Measurements from ENCODE around the gene CDON.
"Not testable (repeated sequence)": the region's sequence is repeated elsewhere in the genome, so short reads cannot be mapped to it uniquely, and the experiment has no call there.

CDON gene

DNA sequence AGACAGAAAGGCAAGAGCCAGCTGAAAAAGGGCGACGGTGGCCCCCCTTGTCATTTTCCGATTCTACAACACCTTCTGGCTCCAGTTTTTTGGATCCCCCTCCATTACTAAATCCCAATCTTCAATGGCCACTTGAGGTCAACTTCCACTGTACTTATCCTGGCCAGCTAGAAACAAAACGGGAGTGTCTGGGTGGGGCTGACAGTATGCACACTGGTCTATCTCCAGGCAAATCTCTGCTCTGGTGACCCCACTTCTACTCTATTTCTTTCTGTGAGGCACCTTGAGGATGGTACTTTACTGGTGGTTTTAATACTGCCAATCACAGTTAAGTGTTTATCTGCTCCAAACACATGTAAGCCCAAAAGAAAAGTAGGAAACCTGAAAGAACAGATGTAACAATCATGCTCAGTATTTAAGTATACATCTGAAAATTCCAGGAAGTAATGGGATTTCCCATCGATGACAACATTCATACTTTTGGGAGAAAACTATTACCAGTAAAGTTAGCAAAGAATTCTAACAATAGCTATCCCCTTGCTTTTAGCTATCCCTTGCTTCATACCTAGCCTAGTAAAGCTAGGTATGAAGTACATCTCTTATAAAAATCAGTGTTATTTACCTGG lies 16.0 kb downstream of the CDON start:
- DNase-seq = no peak

DNA sequence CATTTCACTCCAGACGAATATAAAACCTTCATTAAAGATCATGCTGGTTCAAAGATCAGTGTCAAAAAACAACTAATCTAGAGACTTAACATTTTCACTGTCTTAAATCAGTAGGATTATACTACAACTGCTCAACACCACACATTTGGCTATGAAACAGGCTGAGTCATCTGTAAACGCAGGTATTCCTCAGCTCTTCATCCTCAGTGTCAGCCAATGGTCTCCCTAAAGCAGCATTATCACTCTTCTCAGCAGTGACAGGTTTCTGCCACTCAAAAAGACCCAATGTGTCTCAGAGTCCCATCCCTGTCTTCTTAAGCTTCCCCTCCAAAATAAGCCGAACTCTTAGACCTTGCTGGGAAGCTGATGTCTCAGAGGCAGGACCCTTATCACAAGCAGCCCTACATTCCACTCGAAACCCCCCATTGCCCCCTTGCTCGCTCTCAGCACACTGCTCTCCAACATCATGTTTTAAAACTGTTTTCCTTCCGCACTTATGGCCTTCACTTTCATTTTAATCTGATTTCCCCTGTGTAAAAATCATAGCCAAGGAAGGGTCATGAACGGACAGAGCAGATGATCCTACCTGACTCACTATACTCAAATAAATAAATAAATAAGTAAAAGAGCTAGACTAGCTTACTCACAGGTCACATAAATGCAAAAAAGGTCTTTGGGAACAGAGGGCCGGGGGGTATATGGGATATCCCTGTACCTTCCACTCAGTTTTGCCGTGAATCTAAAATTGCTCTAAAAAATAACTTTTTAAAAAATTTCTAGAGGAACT lies 23.0 kb downstream of the CDON start:
- no peak for DNase-seq

DNA sequence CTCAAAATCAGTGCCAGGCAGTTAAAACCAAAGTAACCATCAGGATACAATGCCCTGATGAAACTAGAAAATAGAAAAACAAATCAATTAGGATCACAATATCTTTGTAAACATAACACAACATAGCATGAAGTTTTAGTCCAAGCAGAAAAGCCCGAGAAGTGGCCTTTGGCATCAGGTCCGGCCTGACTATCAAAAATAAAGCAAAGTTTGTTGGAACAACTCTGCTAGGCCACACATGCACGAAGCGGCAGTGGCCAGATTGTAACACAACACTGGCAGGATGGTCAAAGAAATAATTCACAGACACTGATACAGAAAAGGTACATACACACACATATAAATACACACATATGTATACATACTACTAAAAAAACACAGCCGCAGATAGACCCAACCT lies 26.9 kb downstream of the CDON start:
- DNase-seq = no peak

DNA sequence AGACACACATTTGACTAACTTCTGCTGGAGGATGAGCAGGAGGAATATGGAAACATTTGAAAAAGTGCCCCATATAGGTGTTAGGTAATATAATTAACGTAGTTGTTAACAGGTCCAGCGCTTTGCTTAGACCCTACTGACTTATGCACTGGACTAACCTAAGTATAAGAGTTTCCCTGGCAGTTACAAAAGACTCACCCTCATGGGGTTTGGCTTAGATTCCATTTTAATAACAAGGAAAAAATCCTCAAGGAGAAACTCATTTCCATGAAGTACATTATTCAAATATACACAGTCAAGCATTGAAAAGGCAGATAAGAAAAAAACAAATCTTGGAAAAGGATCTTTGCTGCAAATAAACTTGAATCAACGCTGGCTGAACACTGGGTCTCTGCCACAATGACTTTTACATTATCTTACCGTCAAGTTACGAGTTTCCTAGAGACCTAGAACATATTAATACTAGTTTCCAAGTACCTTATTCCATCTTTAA lies 27.7 kb downstream of the CDON start:
- no peak for DNase-seq

DNA sequence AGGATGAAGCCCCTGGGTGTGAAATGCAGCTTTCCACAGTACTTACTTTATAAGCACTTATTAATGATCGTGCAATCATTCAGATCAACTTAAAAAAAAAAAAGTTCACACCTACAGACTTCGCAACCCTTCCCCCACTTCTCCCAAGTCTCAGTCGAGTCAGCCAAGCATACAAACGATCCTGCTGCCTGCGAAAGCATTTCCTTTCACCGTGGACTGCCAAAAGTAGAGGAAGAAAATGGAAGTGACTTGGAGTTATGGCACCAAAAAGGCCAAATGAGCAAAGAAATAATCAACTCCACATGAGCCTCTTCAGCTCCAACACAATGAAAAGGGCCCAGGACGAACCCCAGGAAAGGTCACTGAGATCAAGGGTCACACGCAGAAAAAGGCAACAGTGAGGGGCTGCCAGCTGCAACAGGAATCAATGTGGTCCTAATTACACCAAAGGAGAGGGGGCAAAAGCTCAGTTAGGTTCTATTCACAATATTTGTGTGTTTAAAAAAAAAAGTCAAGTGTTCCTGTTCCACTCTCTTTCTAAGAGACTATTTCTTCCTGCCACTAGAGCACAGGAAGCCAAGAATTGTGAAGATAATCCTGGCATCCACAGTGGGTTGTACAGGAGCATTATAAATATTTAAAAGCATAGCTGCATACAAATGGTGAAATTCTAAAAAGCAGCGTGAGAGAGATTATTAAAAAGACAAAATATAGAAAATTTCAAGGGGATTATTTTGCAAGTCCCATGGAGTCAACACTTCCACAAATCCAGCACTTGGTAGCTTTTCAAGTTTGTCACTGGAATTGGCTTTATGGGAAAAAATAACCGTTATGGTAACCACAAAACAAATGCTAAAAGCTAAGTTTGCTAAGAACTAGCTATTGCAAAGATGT lies 28.4 kb downstream of the CDON start:
- no peak for DNase-seq

DNA sequence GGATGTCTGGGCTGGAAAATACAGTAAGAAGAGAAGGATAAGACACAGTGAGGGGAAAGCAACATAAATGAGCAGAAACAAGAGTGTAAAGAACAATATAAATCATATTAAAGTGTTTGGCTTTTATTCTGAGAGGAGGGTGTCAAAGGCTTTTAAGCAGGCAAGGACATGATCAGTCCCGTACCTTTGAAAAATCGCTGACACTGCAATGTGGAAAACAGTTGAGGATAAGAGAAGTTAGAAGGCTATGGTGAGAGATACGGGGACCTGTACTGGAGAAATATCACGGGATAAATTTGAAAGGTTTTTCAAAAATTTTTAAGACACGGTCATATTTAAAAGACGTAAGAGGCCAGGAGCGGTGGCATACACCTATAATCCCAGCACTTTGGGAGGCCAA lies 30.3 kb downstream of the CDON start:
- no peak for DNase-seq

DNA sequence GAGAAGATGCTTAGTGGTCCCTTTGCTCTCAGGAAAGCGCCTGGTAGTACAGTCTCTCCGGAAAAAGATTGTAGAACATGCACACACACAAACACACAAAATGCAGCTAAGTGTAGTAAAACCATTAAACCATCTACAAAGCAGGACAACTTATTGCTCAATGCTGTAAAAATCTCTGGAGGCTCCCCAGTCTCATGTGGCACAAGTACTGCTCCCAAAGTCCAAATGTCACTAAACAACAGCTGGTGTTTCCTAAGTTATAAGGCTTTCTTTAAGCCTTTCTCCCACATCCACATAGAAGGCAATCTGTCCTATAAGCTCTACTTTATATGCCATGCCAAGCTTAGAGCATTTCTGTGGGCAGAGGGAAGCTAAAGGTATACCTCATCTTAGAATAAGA lies 32.9 kb downstream of the CDON start:
- no peak for DNase-seq

DNA sequence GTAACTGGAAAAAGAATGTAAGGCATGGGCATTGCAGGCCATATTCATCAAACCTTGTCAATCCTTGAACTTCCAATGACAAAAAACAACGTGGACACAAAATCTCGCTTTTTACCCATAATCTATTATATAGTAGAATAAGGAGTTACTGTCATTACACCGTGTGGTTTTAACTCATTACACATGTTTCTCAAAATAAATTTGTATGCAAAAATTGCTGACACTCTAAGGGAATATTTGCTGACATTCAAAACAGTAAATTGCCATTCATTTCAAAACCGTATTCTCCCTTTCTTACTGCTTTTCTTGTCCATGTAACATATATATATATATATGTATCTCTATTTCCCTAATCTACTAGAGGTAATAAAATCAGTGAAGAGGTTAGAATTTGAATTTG lies 33.4 kb downstream of the CDON start:
- no peak for DNase-seq

DNA sequence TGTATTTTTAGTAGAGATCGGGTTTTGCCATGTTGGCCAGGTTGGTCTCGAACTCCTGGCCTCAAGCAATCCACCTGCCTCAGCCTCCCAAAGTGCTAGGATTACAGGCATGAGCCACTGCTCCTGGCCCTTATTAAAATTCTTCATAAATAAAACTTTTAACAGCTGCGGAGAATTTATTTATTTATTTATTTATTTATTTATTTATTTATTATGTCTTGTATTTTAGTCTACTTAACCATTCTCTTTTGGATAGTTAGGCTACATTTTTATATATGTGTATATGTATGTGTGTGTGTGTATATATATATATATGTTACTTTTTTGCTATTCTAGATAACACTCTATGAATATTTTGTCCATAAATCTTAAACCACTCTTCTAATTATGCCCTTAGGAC lies 34.1 kb downstream of the CDON start:
- DNase-seq = not testable (repeated sequence)

DNA sequence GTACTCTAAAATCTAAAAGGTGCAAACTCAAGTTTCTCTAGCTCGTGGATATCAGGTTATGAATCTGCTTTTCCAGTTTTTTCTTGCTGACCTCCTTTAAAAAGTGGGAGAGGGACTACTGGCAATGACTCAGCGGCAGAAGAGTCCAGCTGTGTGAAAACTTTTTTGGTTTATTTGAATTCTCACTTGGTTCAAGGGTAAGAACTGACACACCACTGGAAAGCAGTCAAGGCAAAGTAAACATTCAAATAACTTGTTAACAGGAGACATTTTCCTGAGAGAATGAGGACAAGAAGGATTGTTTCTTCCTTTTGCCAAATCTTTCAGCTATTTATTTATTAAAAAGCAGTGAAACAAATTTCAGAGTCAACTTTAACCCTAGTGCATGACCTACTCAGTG lies 36.1 kb downstream of the CDON start:
- no peak for DNase-seq

DNA sequence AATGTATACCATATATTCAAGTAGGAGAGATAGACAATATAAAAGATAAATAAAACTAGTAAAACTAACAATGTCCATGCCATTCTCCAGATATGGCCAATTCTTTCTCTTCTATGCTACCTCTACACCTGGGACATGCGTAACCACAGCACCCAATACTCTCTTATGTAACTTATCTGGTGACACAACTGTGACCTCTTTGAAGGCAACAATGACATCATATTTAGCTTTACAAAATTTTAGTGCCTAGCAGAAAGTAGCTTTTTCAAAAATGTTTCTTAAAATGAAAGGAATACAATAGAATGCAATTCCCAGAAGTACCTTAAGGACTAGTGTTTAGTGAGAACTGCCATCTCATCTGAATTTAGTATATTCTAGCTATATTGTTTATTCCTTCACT lies 36.8 kb downstream of the CDON start:
- DNase-seq = no peak

DNA sequence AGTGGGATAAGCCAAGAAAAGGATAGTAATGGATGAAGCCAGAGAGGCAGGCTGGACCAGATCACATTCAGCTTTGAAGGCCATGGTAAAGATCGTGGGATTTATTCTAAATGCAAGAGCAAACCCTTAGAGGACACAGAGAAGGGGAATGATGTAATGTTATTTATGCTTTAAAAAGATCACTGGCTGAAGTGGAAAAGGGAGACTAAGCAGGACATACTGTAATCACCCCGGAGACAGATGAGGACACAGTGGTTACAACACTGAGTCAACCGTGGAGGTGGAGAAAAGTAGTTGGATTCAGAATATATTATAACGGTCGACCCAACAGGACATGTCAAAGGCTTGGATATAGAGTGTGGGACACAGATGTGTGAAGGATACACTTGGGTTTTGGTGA lies 38.5 kb downstream of the CDON start:
- DNase-seq = no peak

DNA sequence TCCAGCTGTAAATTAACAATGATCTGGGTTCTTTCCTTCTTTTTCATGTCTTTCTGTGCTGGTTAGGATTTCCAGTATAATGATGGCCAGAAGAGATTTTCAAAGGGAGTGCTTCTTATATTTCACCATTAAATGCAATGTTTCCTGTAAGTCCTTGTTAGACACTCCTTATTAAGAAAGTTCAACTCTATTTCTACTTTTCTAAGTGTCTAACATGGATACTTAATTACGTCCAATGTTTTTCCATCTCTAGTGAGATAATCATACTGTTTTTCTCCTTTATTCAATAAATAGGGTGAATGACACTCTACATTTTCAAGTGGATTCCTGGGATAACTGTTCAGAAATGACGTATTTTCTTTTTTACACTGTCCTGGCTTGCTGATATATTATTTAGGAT lies 49.8 kb downstream of the CDON start:
- DNase-seq = no peak

DNA sequence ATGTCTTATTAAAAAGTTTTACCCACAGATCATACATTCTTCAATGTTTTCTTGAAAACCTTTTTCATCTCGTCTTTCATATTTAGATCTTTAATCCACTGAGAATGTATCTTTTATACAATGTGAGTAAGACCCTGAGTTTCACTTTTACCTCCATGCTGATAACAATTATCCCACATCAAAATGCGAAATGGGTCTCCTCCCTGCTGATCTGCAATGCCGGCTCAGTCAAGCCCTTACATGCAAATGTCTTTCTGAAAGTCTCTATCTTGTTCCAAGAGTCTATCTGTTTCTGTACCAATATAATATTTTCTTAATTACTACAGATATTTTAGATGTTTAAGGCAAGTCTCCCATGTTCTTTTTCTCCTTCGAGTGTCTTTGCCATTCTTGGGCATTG lies 50.9 kb downstream of the CDON start:
- no peak for DNase-seq

DNA sequence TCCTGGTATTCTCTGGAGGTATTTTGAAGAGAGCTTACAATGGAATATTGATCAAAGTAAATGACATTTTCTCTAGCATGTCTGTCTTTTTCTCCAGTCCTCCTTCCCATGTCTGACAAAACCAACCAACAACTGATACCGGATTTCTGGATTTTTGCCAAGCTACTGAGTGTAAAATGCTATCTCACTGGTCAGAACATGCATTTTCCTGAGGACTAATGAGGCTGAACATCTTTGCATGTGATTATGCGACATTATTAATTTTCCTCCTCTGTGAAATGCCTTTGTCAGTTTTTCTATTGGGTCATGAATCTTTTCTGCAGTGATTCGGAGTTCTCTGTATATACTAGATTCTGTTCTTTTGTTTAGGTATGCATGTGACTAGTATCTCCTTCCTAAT lies 51.4 kb downstream of the CDON start:
- DNase-seq = no peak

DNA sequence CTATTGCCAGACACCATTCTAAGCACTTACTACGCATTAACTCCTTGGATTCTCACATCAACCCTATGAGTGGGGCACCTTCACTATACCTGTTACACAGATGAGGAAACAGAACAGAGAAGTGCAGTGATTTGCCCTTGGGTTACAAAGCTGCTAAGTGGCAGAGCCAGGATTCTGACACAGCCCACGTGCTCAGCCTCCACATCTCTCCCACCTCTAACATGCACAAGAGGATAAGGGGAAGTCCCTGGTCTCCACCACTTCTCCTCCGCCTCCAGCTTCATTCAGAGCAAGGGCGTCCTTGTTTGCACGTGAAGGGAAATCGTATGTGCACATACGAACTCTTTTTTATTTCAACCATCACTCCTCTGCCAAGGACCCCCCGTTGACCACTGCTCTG lies 53.7 kb downstream of the CDON start:
- no peak for DNase-seq

DNA sequence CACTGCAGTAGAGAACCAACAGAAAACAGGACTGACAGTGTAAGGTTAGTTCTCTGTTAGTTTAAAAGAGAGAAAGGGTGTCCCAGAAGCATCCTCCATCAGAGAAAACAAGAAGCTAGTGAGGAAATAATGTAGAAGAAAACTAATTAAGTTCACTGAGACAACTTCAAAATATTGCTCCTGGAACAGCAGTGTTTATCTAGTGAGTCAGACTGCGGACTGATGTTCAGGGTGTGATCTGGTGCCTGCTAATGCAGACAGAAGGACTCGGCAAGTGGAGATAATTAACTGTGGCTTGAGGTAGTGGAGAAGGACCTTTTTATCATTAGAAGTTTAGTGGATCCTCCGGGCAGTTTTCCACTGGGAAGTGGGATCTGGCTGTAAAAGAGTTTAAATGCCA lies 55.4 kb downstream of the CDON start:
- no peak for DNase-seq

DNA sequence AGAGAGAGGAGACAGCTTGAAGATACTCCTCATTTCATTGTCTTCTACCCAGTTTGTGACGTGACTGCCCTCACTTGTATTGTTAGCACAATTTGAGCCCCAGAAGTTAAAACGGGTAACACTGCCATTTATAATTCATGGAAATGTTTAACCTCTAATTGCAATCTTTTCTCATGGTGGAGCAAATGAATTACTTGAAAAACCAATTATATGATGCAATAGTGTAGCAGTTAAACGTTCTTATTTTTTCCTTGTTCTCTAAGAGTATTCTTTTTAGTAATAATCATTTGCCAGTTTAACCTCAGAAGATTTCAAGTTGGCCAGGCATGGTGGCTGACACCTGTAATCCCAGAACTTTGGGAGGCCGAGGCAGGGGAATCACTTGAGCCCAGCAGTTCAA lies 56.6 kb downstream of the CDON start:
- DNase-seq = no peak

DNA sequence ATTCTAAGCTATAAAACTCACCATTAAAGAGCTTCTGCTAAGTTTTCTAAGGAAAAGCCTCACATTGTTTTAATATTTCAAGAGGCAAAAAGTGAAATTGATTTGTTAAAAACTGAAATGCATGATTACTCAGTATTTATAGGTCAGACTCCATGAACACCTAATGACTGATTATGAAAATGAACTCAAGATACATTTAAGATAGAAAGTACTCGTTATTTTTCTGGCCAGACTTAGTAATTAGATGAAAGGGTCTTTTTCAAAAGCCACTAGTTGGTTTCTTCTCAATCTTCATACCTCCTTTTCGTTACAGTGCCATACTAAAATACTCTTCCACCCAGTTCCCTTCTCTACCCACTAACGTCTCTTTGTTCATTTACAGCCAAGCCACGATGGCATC lies 60.5 kb downstream of the CDON start:
- no peak for DNase-seq

DNA sequence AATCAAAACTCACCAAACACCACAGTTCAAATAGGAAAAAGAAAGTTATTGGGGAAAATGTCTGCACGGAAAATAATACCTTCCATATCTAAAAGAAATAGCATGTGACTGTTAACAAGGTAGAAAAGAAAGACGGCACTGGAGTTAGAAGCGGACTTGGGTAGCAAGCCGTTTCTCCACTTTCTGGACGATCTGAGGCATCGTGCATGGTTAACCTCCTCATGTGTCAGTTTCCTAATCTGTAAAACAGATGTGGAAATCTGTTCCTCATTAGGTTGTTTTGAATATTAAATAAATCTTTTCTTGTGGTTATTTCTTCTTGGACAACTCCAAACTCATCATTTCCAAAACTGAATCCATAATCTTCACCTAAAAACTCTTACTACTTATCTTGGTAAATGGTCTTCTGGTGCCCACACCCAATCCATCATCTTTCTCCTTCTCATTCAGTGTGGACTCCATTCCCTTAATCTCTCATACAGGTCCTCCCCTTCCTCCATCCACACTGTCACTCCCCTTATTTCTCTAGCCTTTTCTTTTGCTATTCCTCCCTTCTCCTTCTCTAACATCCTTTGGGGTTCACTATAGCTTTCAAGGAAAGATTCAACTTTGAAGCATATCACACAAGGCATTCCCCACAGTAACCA lies 63.3 kb downstream of the CDON start:
- no peak for DNase-seq

DNA sequence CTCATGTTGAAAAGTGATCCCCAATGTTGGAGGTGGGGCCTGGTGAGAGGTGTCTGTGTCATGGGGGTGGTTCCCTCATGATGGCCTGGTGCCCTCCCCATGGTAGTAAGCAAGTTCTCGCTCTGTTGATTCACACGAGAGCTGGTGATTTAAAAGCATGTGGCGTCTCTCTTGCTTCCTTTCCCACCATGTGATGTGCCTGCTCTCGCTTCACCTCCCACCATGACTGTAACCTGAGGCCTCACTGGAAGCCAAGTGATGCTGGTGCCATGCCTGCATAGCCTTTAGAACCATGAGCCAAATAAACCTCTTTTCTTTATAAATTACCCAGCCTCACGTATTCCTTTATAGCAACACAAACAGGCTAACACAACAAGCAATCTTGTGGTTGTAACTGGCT lies 64.4 kb downstream of the CDON start:
- no peak for DNase-seq

DNA sequence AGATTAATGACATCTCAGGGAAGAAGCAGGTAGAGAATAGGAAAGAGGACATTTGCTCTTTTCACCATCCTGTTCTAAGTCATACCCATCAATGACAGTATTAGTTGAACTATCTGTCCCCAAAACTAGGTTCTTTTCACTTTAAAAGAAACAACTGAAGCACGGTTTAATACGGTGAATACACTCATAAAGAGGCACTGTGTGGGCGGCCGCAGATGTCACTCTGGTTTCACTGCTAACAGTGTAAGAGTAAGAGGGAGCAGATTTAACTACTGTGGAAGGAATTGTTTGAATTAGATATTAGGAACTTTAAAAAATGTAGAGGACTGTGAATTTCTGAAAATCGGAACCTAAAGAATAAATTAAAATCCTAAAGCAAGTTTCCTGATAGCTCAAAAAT lies 67.4 kb downstream of the CDON start:
- no peak for DNase-seq

DNA sequence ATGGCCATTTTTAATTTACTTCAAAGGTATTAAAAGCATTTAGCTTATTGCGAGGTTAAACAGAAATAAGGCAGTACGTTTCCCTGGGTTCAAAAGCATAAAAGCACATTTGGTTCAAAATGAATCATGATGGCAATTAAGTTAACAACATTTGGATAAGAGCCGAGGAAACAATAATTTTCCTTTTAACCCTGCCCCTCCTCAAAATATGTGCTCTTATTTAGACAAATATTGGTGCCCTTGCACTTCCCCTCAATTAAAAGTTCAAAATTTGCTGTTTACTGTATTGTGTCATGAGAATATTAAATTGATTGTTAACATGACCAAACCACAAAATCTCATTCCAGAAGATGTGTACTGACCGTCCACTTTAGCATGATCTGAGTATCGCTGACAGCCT lies 68.2 kb downstream of the CDON start:
- no peak for DNase-seq

All from NCI-H1092 (cell line).